ENCODE data around the gene DOHH.

The DOHH gene

DNA sequence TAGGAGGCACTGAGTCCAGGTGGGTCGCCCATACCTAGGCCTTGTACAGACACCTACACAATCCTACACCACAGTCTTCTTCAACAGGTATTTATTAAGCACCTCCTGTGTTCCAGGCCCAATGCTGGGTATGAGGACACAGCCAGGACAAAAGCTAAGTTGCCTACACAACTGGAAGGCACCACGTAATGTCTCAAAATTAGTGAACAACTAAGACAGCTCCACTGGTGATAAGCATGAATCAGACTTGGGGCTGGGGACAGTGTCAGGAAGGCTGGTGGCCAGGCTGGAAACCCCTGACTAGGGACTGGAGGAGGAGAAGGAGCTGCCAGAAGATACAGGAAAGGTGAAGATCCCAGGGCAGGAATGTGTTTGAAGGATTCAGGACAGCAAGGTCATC is 22.5 kb downstream of the DOHH start:
- no peak for DNase-seq (ENCODE audit: low spot score)

GRCh38 chr19:3477506-3477905 is 23.0 kb downstream of the DOHH start:
- DNase-seq (ENCODE audit: low spot score), result no peak

DNA sequence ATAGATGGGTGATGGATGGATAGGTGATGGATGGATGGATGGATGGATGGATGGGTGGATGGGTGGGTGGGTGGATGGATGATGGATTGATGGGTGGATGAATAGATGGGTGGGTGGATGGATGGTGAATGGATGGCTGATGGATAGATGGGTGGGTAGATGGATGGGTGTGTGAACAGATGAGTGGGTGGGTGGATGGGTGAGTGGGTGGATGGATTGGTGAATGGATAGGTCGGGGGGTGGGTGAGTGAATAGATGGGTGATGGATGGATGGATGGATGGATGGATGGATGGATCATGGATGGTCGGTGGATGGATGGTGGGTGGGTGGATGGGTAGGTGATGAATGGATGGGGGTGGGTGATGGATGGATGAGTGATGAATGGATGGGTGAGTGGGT is 23.6 kb downstream of the DOHH start:
- DNase-seq (ENCODE audit: low spot score), result no peak

GRCh38 chr19:3475449-3475848 is 25.0 kb downstream of the DOHH start:
- no peak for DNase-seq (ENCODE audit: low spot score)

- no peak for DNase-seq (ENCODE audit: low spot score)
Measured at GRCh38 chr19:3474614-3475013, 25.9 kb downstream of the DOHH start.

DNA sequence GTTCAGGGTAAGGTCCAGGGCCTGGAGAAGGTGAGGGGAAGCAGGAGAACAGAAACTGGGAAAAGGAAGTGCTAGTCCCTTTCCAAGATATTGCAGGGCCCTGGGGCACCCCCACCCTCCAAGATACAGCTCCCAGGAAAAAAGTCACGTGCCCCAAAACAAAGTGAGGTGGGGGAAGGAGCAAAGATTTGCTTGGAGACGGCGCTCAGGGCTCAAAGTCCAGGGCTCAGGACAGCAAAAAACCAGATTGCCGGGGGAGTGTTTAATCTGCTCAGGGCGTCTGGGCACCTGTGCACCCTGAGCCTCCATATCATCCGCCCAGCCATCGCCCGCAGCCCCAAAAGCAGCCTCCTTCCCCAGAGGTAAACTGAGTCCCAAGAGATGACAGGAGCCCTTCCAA is 26.5 kb downstream of the DOHH start:
- DNase-seq (ENCODE audit: low spot score), result no peak

DNA sequence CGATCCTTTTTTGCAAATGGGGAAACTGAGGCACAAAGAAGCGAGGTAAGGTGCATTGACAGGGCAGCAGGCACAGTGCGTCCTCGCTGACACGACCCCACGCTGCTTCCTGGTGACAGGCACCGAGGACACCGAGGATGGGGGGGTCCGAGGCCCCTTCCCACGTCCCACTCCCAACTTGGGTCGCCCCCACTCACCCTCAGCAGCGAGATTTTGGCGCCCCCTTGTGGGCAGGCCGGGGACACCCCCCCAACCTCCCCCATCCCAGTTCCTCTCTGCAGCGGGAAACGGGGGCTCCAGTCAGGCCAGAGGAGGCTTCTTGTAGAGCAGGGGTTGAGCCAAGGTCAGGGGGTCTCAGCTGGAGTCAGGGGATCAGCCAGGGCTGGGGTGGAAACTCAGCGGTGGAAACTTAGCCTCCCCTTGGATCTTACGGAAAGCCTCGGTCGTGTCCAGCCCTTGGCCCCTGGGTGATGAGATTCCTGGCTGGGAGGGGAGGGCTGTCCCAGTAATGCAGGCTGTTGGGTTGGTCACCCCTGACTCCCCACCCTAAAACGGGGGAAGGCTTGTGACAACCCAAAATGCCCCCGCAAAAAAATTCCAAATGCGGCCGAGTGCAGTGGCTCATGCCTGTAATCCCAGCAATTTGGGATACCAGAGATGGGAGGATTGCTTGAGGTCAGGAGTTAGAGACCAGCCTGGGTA is 28.4 kb downstream of the DOHH start:
- peak; percentile 68 for DNase-seq (ENCODE audit: low spot score)

DNA sequence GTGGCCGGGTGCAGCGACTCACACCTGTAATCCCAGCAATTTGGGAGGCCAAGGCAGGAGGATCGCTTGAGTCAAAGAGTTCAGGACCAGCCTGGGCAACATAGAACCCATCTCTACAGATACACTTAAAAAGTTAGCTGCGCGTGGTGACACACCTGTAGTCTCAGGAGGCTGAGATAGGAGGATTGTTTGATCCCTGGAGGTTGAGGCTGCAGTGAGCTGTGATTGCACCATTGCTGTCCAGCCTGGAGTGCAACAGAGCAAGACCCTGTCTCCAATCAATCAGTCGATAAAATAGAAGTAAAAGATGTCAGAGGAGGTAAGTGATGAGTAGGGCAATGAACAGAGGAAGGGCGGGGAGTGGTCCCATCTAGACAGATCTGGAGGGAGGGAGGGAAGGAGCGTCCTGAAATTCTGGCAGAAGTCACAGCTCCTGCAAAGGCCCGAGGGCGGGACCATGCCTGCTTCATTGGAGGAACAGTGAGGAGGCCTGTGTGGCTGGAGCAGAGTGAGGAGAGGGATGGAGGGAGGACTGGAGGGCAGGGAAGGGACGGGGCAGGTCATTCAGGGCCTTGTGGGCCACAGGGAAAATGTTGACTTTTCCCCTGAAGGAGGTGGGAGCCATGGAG is 29.9 kb downstream of the DOHH start:
- no peak for DNase-seq (ENCODE audit: low spot score)

GRCh38 chr19:3469638-3470499 is 30.6 kb downstream of the DOHH start:
- DNase-seq (ENCODE audit: low spot score), result no peak

- DNase-seq (ENCODE audit: low spot score), result no peak
Measured at GRCh38 chr19:3468211-3468610, 32.3 kb downstream of the DOHH start.

GRCh38 chr19:3467437-3468198 is 32.9 kb downstream of the DOHH start:
- DNase-seq (ENCODE audit: low spot score), result no peak

- no peak for DNase-seq (ENCODE audit: low spot score)
Measured at GRCh38 chr19:3466635-3467034, 33.8 kb downstream of the DOHH start.

DNA sequence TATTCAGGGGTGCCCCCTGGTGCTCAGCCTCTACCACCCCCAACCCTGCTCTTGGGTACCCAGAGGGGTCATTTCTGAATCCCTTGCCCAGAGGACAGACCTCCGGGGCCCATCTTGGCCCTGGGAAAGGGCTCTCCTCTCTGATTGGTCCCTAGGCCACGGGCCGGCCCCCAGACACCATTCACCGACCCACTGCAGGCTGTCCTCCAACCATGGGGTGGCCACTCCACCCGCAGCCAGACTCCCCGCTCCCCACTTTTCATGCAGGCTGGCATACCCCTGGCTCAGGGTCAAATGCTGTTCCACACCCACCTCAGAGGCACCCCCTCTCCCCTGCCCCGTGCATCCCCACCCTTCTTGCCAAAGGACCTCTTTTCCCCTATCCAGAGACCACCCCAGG is 34.9 kb downstream of the DOHH start:
- DNase-seq (ENCODE audit: low spot score), result peak; percentile 58

DNA sequence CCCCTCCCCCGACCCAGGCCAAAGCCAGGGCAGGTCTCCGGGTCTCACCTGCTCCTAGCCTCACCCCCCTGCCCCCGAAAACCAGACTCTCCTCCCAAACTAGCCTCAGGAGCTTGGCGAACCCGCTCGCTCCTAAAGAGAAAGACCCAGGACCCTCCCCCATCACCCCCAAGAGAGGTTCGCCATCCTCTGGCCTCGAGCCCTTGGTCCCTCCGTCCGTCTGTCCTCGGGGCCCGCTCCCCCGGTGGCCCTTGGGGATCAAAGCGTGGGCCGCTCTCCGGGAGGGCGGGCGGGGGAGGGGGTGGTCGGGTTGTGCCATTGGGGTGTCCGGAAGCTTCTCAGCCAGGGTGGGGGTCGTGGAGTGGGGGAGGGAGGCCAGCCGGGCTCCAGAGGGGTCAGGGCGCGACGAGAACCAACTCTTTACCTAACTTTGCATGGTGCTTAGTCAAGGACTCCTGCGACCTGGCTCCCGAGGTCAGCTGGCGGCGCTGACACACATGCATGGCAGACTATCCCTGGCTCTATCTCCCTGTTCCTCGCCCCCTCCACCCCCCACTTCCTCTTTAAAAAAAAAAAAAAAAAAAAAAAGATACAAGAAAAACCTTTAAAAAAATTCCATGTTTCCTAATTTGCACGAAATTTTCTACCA is 35.8 kb downstream of the DOHH start:
- DNase-seq (ENCODE audit: low spot score), result peak; percentile 60

DNA sequence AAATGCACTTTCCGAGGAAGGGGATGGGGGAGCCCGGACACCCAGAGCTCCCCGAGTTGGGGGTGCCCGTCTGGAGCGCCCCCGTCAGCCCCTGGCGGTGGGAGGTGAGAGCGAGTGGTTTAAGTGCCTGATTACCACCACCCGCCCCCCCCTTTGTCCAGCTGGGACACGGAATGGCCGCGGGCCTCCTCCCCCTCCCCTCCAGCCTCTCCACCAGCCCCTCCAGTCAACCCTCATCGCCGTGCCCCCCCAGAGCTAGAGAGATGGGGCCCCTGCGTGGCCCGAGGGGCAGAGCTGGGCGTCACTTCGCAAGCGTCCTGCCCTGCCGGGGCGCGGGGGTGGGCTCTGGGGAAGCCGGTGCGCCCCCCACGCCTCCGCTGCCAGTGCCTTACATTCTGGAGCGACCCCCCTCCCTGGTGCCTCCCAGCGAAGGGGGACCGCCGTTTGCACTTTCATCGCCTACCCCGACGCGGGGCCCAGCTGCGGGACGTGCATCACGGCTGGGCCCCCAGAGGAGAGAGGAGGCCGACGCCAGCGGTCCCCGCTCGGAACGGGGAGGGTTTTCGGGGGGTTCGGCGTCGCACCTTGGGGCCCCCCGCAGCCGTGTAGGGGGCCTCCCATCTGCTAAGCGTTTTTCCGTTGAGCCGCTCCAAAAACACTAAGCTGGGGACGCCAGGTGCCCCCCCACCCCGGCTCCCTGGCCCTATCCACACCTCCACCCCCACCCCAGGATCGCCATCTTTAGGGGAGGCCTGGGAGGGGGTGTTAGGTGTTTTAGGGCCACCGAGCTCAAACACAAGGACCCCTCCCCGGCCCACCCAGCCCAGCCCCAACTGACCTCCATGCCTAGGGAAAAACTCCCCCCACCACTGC is 36.5 kb downstream of the DOHH start:
- peak; percentile 54 for DNase-seq (ENCODE audit: low spot score)

DNA sequence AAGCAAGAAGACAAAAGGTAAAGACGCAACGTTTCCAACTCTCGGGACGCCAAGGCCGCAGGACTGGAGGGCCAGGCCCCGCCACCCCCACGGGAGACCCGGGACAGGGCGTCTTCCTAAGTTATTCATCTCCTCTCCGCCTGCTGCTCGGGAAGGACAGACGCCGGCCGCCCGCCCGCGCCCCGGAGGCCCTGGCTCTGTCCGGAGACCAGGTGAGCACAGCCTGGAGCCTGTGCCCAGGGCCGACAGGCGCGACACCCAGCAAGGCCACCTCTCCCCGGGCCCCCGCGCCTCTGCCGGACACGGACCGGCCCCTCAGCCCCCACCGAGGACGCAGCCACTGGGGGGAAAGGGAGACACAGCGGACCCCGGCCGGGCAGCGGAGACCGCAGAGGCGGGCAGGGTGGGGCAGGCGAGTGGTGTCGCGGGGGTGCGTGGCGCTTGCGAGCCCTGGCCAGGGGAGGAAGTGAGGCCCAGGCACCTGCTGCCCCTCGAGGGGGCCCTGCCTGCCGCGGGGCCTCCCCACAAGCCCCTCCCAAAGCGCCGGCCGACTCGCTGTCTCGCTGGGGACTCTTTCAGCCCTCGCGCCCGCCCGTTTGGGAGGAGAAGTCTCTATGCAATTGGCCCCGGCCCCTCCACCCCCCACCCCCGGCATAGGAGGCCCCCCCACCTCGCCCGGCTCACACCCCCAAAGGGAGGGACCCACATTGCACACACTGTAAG is 37.3 kb downstream of the DOHH start:
- DNase-seq (ENCODE audit: low spot score), result peak; percentile 41

GRCh38 chr19:3459965-3460582 is 40.4 kb downstream of the DOHH start:
- no peak for DNase-seq (ENCODE audit: low spot score)

- peak; percentile 84 for DNase-seq (ENCODE audit: low spot score)
Measured at GRCh38 chr19:3459089-3459881, 41.2 kb downstream of the DOHH start.

All from iPS-NIHi11 (cell line).